Stimulated activated CD8-positive, alpha-beta memory T cell treated with anti-CD3 and anti-CD28 coated beads, Interleukin-2, amount 100 ng/mL, for 48 hours (primary cell): Measurements from ENCODE around the gene DYNLT1.
"Not testable (repeated sequence)": the region's sequence is repeated elsewhere in the genome, so short reads cannot be mapped to it uniquely, and the experiment has no call there.

Source experiments
- DNase-seq, 2 donors: peaks; one replicate each; pipeline ENCODE4 v3.0.0-alpha.2; 2020; ENCODE audit warnings: low read depth in 2 of 2

DYNLT1 gene

GRCh38 chr6:158642097-158642601 lies 2.4 kb downstream of the DYNLT1 start:
- no peak for DNase-seq

DNA sequence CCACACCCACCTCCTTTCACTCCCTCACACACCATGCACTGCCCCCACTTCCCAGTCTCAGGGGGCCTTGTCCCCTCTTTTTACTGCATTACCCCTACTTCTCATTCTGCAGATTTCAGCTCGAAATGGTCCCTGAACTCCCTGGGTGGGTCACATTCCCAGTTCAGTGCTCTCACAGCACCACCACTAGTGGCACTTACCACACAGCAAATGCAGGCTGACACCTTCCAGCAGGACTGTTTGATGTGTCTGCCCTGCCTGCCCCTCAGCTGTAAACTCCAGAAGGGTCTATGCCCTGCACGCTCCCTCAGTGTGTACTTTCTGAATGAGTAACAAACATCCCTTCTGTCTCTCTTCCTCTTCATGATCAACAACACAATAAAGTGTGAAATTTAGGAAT lies 4.0 kb downstream of the DYNLT1 start:
- DNase-seq, result no peak

GRCh38 chr6:158639056-158639455 lies 5.5 kb downstream of the DYNLT1 start:
- no peak for DNase-seq

- DNase-seq, result no peak
Observed at GRCh38 chr6:158638324-158638854, 6.2 kb downstream of the DYNLT1 start.

GRCh38 chr6:158636778-158637177 lies 7.8 kb downstream of the DYNLT1 start:
- no peak for DNase-seq

DNA sequence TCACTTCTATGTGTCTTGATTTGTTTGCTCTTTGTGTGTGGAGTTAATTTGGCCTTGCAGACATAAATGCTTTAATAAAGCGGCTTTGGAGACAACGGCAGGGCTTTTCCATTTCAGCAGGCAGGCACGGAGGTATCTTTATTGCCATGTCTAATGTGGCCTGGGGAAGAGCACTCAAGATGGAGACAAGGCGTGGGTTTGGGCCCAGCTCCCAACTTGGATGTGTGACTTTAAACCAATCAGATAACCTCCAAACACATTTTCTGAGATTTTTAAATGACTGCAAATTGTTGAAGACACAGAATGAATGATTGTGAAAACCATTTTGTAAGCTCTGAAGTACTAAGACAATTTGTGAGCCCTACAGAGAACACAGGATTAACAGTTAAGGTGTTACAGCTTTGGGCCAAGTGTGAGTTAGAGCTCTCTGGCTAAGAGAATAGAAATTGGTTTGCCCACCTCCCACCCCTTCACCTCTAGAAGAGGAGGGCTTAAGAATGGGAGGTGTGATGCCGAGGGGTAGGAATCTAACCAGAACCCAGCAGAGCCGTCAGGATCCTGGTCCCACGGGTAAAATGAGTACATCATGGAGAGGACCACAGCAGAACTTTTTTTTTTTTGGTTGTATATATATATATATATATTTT lies 9.0 kb downstream of the DYNLT1 start:
- no peak for DNase-seq

DNA sequence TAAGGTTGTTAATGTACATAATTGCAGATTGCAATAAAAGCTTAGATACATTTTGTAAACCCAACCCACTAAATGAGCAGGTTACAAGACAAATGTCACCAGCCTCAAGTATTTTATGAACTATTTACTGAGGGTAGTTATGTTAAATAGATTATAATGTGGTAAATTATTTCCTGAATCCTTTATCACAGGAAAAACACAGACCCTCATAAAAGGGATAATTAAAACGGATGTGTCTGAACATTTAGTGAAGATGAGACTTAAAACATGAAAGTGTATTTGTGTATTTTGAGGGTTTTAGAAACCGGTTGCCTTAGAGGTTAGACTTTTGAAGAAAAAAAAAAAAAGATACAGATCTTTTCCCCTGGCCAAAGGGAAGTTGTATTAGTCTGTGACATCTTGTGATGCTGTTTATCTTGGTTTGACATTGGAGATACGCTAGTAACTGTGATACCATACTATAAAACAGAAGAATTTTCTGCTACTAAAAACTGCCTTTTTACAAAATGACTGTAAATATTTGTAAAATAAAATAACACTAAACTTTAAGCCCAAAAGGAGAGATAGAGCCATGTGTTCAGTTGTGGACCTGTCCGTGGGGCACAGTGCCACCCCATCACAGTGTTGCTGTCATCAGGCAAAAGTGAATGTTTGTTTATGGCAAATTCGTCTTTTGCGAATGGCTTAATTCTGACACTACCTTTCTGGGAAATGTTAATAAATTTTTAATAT lies 9.7 kb downstream of the DYNLT1 start:
- DNase-seq, result no peak

DNA sequence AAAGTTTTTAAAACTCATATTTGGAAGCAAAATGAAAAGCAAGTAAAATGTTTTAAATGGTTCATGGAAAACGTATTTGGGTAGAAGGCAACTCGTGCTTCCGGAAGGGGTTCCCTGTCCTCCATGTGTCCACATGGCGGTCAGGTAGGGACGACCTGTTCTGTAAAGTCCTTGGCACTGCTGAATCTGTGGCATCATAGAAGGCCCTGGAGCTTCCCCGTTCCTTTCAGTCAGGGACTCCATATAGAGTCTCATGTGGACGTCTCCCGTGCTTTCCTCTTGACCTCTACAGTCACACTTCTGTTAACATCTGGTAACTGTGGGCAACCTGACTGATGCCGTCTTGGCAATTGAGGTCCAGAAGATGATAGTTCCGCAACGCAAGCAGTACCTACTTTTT lies 11.4 kb downstream of the DYNLT1 start:
- DNase-seq, result no peak

- not testable (repeated sequence) for DNase-seq
Observed at GRCh38 chr6:158632538-158633119, 11.9 kb downstream of the DYNLT1 start.

- no peak for DNase-seq
Observed at GRCh38 chr6:158631678-158632537, 12.6 kb downstream of the DYNLT1 start.

GRCh38 chr6:158630938-158631616 lies 13.5 kb downstream of the DYNLT1 start:
- DNase-seq, result no peak

- no peak for DNase-seq
Observed at GRCh38 chr6:158629367-158630221, 14.9 kb downstream of the DYNLT1 start.

GRCh38 chr6:158628542-158628941 lies 16.0 kb downstream of the DYNLT1 start:
- DNase-seq, result no peak

DNA sequence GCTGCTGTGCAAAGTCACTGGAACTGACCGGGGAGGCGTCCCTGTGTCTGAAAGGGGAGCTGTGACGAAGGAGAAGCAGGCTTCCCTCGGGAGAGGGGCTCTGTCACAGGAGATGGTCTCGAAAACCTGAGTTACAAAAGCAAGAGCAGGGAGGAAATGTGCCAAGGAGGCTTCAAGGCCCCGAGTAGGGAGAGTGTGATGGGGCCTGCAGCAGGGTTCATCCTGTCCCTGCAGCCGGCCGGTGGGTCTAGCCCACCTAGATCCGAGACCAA lies 16.7 kb downstream of the DYNLT1 start:
- DNase-seq, result no peak

DNA sequence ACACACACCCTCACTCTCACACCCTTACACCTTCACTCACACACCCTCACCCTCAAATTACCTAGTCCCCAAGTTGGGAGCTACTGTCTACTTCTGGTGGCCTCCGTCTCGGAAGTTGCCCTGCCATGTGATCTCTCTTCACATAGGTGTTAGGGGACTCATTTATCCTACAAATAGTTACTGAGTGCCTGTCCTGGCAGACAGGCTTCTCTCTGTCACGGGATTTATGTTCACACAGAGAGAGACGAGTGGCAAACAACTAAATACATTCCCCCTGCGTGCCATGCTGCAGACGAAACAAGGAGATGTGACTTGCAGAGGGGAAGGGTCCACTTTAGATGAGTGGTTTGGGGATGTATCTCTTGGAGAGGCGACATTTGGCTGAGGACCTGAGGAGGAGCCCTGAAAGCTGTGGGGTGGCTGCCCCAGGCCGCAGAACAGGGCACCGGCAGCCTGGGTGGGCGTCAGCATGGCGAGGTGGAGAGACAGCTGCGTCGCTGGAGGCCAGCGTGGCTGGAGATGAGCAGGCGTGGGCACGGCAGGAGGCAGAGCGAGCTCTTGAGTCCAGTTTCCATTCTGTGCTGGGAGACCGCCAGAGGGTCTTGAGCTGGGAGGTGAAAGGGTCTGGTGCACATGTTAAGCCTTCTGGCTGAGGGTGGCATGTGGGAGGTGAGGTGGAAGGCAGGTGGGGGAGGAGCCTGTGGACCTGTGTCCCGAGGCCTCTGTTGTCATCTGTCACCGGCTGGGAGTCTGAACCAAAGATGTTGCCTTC lies 17.2 kb downstream of the DYNLT1 start:
- no peak for DNase-seq

DNA sequence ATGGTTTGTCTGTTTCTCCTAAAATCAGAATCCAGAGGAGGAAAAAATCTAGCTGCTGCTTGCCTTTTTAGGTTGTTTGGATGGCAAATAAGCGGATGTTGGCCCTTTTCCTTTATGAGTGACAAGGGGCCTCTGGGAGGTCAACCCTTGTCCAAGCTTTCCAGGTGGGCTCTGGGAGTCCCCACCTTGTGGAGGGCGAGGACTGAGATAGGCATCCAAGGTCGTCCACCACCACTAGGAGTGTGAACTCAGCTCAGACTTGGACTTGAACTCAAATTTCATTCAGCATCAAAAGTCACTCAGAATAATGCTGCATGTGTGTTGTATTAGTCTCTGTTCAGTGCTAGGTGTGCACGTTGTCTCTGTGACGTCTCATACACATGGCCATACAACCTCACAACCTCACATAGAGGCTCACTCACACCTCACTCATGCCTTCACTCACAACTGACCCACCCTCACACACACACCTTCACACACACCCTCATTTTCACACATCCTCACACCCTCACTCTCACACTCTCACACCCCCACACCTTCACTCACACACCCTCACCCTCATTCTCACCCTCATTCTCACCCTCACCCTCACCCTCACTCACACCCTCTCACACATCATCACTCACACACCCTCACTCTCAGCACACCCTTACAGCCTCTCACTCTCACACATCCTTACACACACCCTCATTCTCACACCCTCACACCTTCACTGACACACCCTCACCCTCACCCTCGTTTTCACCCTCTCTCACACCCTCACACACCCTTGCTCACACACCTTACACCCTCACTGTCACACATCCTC lies 18.0 kb downstream of the DYNLT1 start:
- no peak for DNase-seq

GRCh38 chr6:158625881-158626305 lies 18.6 kb downstream of the DYNLT1 start:
- DNase-seq, result no peak
